Activated T-cell treated with anti-CD3 and anti-CD28 coated beads, Interleukin-2, amount 50 U/mL, for 1 hour (primary cell): Measurements from ENCODE around the gene LITAF.
"Not testable (repeated sequence)": the region's sequence is repeated elsewhere in the genome, so short reads cannot be mapped to it uniquely, and the experiment has no call there.

Experiments
- DNase-seq: peaks from one replicate; pipeline ENCODE4 v3.0.0-alpha.2; 2020

LITAF gene

GRCh38 chr16:11620243-11621003 lies 33.7 kb upstream of the LITAF start:
- no peak for DNase-seq

- peak; percentile 31 for DNase-seq
Observed at GRCh38 chr16:11619327-11619851, 32.7 kb upstream of the LITAF start.

- no peak for DNase-seq
Observed at GRCh38 chr16:11618107-11618717, 31.5 kb upstream of the LITAF start.

- DNase-seq = no peak
Observed at GRCh38 chr16:11615748-11616447, 29.2 kb upstream of the LITAF start.

- no peak for DNase-seq
Observed at GRCh38 chr16:11614587-11615175, 28.0 kb upstream of the LITAF start.

GRCh38 chr16:11613381-11614303 lies 26.9 kb upstream of the LITAF start:
- DNase-seq = no peak

- DNase-seq = no peak
Observed at GRCh38 chr16:11612665-11613025, 25.9 kb upstream of the LITAF start.

- no peak for DNase-seq
Observed at GRCh38 chr16:11611871-11612664, 25.3 kb upstream of the LITAF start.

- no peak for DNase-seq
Observed at GRCh38 chr16:11610580-11610979, 23.9 kb upstream of the LITAF start.

GRCh38 chr16:11610121-11610505 lies 23.4 kb upstream of the LITAF start:
- DNase-seq = no peak

GRCh38 chr16:11609474-11610120 lies 22.9 kb upstream of the LITAF start:
- no peak for DNase-seq

- DNase-seq = no peak
Observed at GRCh38 chr16:11605891-11606290, 19.2 kb upstream of the LITAF start.

- DNase-seq = no peak
Observed at GRCh38 chr16:11605564-11605886, 18.8 kb upstream of the LITAF start.

GRCh38 chr16:11604783-11605563 lies 18.3 kb upstream of the LITAF start:
- DNase-seq = no peak

- DNase-seq = not testable (repeated sequence)
Observed at GRCh38 chr16:11604296-11604695, 17.6 kb upstream of the LITAF start.

GRCh38 chr16:11603331-11603750 lies 16.6 kb upstream of the LITAF start:
- DNase-seq = no peak

GRCh38 chr16:11602321-11602720 lies 15.6 kb upstream of the LITAF start:
- no peak for DNase-seq

- DNase-seq = no peak
Observed at GRCh38 chr16:11601911-11602310, 15.2 kb upstream of the LITAF start.

- no peak for DNase-seq
Observed at GRCh38 chr16:11601425-11601824, 14.7 kb upstream of the LITAF start.

GRCh38 chr16:11599579-11599978 lies 12.9 kb upstream of the LITAF start:
- DNase-seq = no peak
